BJ (cell line): ENCODE results near the gene GPR108. TPM values are rescaled to one million over a fixed set of nuclear protein-coding genes. Genes with fewer than 3 reads are reported as not detected.
A peak's percentile ranks its signal among the peaks of the same experiment; 100 is the strongest.
"Not testable (repeated sequence)": the region's sequence is repeated elsewhere in the genome, so short reads cannot be mapped to it uniquely, and the experiment has no call there.

Source experiments
- CTCF ChIA-PET: fragments of 350-600 bp; formaldehyde crosslinking; extraction: SDS; loops from one replicate; lab custom pipeline; 2021; ENCODE audit warnings: antibody characterized with exemption, inconsistent platforms; lab: Yijun Ruan, JAX
- POLR2A ChIA-PET: fragments of 300-600 bp; sonication (Branson Sonifier 250); formaldehyde crosslinking; extraction: SDS; loops from one replicate; lab custom pipeline; 2021; ENCODE audit warnings: antibody characterized with exemption; lab: Charles Lee
- DNase-seq: peaks from one replicate; pipeline ENCODE4 v3.0.0-alpha.2; 2011; ENCODE audit warnings: low read depth
- H3K27me3 ChIP-seq: 2 replicates; pipeline ENCODE4 v1.6.0; 2011; ENCODE audit warnings: low read length; ENCODE audit not compliant: control insufficient read depth, insufficient read depth
- H3K36me3 ChIP-seq: 2 replicates; pipeline ENCODE4 v1.5.1; 2011; ENCODE audit warnings: low read length; ENCODE audit not compliant: control insufficient read depth, insufficient read depth
- H3K4me3 ChIP-seq: 2 replicates; pipeline ENCODE4 v1.5.1; 2011; ENCODE audit warnings: low read depth, mild to moderate bottlenecking, control low read depth, low read length
- CTCF ChIP-seq: IDR thresholded peaks from 2 replicates; pipeline ENCODE4 v1.5.1; 2011; ENCODE audit warnings: low read depth, mild to moderate bottlenecking, control low read depth, inconsistent platforms, low read length, moderate library complexity; ENCODE audit not compliant: insufficient read depth
- polyA minus RNA-seq: library from RNA; depleted of rRNA, polyadenylated mRNA; stranded (reverse); fragments of >200 nt; gene quantifications from 2 replicates; pipeline ENCODE4 v1.2.3, GENCODE V29; 2011; rRNA and poly(A)+ RNA removed
- polyA plus RNA-seq: library from polyadenylated mRNA; depleted of rRNA; stranded (reverse); fragments of >200 nt; gene quantifications from 2 replicates; pipeline ENCODE4 v1.2.3, GENCODE V29; 2011; rRNA removed

Gene GPR108
- polyA plus RNA-seq (56.1 and 71.4 TPM in 2 replicates), polyA minus RNA-seq (35.3 and 67.2 TPM in 2 replicates)

GRCh38 chr19:6737284-6737872 lies at the start of gene GPR108:
Gene GPR108, minus strand, starts transcription at chr19:6737580. Its CDS starts 4 bp downstream, at chr19:6737576.
- CTCF ChIA-PET, result interaction anchor here (0.6 to 6.6 kb wide), 12 partner anchors 8 to 219 kb away, joined by 3 to 51 read pairs (median 4); partner anchors contain the start of gene C3
- Histone ChIP-seq H3K27me3 (no peaks in the 10 kb centered on the region), H3K4me3 (peak within 1 kb of the TSS; percentile 84), H3K36me3 (peaks cover 9% of the 10 kb centered on the region; the same call in 1 of the 2 replicates)
- no peak for TF ChIP-seq CTCF
- POLR2A ChIA-PET, result interaction anchor here (0.6 kb wide), 1 partner anchor 1183 kb away, joined by 5 read pairs; the partner anchor contains the start of gene SNAPC2
- DNase-seq, result peak; percentile 100

- POLR2A ChIA-PET, result no interaction called here
- Histone ChIP-seq H3K4me3 (no peak overlapping the region), H3K27me3 (no peaks in the 10 kb centered on the region), H3K36me3 (no peaks in the 10 kb centered on the region)
- no peak for TF ChIP-seq CTCF
- DNase-seq, result no peak
- CTCF ChIA-PET, result interaction anchor here (1.0 kb wide), 1 partner anchor 34 kb away, joined by 4 read pairs; no protein-coding TSS in a partner anchor
These were observed 41.8 kb upstream of the GPR108 start for GRCh38 chr19:6779206-6779605.

- ChIA-PET POLR2A (no interaction called here), CTCF (interaction anchor here (1.0 kb wide), 2 partner anchors 9 to 35 kb away, joined by 3 to 4 read pairs; no protein-coding TSS in a partner anchor)
- no peaks in the 10 kb centered on the region for H3K36me3 ChIP-seq
- DNase-seq, result no peak
- H3K27me3 ChIP-seq, result no peaks in the 10 kb centered on the region
- TF ChIP-seq CTCF, result no peak
- no peak overlapping the region for H3K4me3 ChIP-seq
These were observed 41.0 kb upstream of the GPR108 start for GRCh38 chr19:6778386-6778785.

GRCh38 chr19:6777434-6777833 lies 40.1 kb upstream of the GPR108 start:
- ChIA-PET CTCF (no interaction called here), POLR2A (no interaction called here)
- TF ChIP-seq CTCF, result no peak
- Histone ChIP-seq H3K4me3 (no peak overlapping the region), H3K36me3 (no peaks in the 10 kb centered on the region), H3K27me3 (no peaks in the 10 kb centered on the region)
- no peak for DNase-seq

- POLR2A ChIA-PET, result no interaction called here
- Histone ChIP-seq H3K4me3 (no peak overlapping the region), H3K36me3 (no peaks in the 10 kb centered on the region), H3K27me3 (no peaks in the 10 kb centered on the region)
- no peak for DNase-seq
- CTCF ChIA-PET, result no interaction called here
- TF ChIP-seq CTCF, result no peak
These were observed 39.6 kb upstream of the GPR108 start for GRCh38 chr19:6776999-6777398.

GRCh38 chr19:6776045-6776444 lies 38.7 kb upstream of the GPR108 start:
- CTCF ChIA-PET, result interaction anchor here (0.7 kb wide), 1 partner anchor 533 kb away, joined by 3 read pairs; no protein-coding TSS in a partner anchor
- H3K4me3 ChIP-seq, H3K27me3 ChIP-seq, H3K36me3 ChIP-seq, POLR2A ChIA-PET, DNase-seq: not testable (repeated sequence)
